GM12878 (cell line): Measurements from ENCODE around the gene APPBP2.

Experiments used
- CEBPB ChIP-seq, 2 experiments: fragments of 150-350 bp in 1 of 2; IDR thresholded peaks; 2 replicates each; pipeline ENCODE4 v1.6.1; 2012 to 2014; ENCODE audit warnings: low read depth in 2 of 2, low read length in 2 of 2, borderline replicate concordance in 1 of 2, inconsistent platforms in 1 of 2
- GABPA ChIP-seq: IDR thresholded peaks from 2 replicates; pipeline ENCODE4 v1.6.1; 2014; ENCODE audit warnings: antibody characterized with exemption, low read depth, mild to moderate bottlenecking, inconsistent platforms
- MAX ChIP-seq: IDR thresholded peaks from 2 replicates; pipeline ENCODE4 v1.6.1; 2012; ENCODE audit warnings: low read depth, low read length, improper control_type of control experiment
- RAD21 ChIP-seq: IDR thresholded peaks from 2 replicates; pipeline ENCODE4 v1.6.1; 2011; ENCODE audit warnings: mild to moderate bottlenecking, low read depth, low read length, moderate library complexity; ENCODE audit not compliant: insufficient read depth
- SMAD1 ChIP-seq: fragments of 450-650 bp; IDR thresholded peaks from 2 replicates; pipeline ENCODE4 v1.6.1; 2018; ENCODE audit warnings: mild to moderate bottlenecking, low read depth; ENCODE audit not compliant: partially characterized antibody
- SP1 ChIP-seq: IDR thresholded peaks from one replicate; pipeline ENCODE4 v1.6.1; 2011; ENCODE audit warnings: low read depth, low read length
- TF ChIP-seq, protein P1 (sequence below), 3 experiments: IDR thresholded peaks in 2 of 3; conservative IDR thresholded peaks in 1 of 3; 2 replicates each; pipeline ENCODE4 v1.5.1; 2011; ENCODE audit warnings: low read depth in 3 of 3, low read length in 3 of 3, mild to moderate bottlenecking in 3 of 3, control low read depth in 2 of 3, moderate library complexity in 2 of 3, inconsistent platforms in 1 of 3, mixed read lengths in 1 of 3; ENCODE audit not compliant: control insufficient read depth in 2 of 3, insufficient read depth in 1 of 3; ENCODE audit errors: extremely low read depth in 1 of 3
- TF ChIP-seq, protein P2 (sequence below): IDR thresholded peaks from 2 replicates; pipeline ENCODE4 v1.6.1; 2011; ENCODE audit warnings: low read depth, mild to moderate bottlenecking, low read length, moderate library complexity, borderline replicate concordance; ENCODE audit errors: extremely low read depth

DNA sequence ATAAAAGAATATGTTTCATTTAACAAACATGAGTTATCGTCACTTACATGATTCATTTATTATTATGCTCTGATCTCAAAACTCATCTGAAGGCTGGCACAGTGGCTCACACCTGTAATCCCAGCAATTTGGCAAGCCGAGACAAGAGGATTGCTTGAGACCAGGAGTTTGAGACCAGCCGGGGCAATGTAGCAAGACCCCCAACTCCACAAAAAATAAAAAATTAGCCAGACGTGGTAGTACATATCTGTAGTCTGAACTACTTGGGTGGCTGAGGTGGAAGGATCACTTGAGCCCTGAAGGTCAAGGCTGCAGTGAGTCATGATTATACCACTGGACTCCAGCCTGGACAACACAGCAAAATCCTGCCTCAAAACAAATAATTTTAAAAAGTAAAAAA, 16.0 kb downstream of the APPBP2 start:
- TF ChIP-seq SMAD1, result no peak
- no peak for TF ChIP-seq MAX
- TF ChIP-seq, protein P1, sequence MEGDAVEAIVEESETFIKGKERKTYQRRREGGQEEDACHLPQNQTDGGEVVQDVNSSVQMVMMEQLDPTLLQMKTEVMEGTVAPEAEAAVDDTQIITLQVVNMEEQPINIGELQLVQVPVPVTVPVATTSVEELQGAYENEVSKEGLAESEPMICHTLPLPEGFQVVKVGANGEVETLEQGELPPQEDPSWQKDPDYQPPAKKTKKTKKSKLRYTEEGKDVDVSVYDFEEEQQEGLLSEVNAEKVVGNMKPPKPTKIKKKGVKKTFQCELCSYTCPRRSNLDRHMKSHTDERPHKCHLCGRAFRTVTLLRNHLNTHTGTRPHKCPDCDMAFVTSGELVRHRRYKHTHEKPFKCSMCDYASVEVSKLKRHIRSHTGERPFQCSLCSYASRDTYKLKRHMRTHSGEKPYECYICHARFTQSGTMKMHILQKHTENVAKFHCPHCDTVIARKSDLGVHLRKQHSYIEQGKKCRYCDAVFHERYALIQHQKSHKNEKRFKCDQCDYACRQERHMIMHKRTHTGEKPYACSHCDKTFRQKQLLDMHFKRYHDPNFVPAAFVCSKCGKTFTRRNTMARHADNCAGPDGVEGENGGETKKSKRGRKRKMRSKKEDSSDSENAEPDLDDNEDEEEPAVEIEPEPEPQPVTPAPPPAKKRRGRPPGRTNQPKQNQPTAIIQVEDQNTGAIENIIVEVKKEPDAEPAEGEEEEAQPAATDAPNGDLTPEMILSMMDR (IDR thresholded peaks at IDR 0.05 in 2 of 3, conservative IDR thresholded peaks at IDR 0.05 in 1 of 3; ENCODE audit: control insufficient read depth in 2 of 3, extremely low read depth in 1 of 3, insufficient read depth in 1 of 3, low read depth in 3 of 3, low read length in 3 of 3), result no peak
- TF ChIP-seq CEBPB (IDR thresholded peaks at IDR 0.05; ENCODE audit: borderline replicate concordance in 1 of 2, low read depth in 2 of 2, low read length in 2 of 2), result no peak
- TF ChIP-seq GABPA, result no peak
- TF ChIP-seq SP1, result no peak
- TF ChIP-seq, protein P2, sequence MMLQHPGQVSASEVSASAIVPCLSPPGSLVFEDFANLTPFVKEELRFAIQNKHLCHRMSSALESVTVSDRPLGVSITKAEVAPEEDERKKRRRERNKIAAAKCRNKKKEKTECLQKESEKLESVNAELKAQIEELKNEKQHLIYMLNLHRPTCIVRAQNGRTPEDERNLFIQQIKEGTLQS, result no peak
- no peak for TF ChIP-seq RAD21
